ENCODE measurements around the gene DLG2.

DLG2 gene

DNA sequence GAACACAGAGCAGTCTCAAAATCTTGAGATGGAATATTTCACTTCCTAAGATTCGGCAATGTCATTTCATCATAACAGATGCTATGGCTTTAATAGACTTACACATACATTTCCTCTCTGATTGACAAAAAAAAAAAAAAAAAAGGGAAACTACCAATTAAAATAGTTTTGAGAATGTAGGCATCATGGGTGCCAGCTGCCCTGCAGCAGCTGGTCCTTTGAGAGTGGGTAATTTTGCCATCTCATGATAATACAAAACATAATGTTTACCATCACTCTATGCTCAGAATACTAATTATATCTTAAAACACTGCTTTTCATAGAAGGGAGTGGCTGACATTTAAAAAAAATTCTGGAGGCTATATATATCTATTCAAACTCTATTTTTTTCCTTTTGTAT, 1565.4 kb downstream of the DLG2 start:
- Histone ChIP-seq H3K4me2 (ENCODE audit: low read length) (no peak overlapping the region), H3K36me3 (ENCODE audit: control insufficient read depth, low read length) (no peaks in the 10 kb centered on the region), H3K27me3 (ENCODE audit: control insufficient read depth, low read length) (no peaks in the 10 kb centered on the region), H3F3A (ENCODE audit: control insufficient read depth, insufficient read depth) (no peaks in the 10 kb centered on the region), H3K27ac (ENCODE audit: low read depth, low read length) (no peak overlapping the region), H3K9me3 (ENCODE audit: control insufficient read depth, insufficient read depth, low read length) (no peaks in the 10 kb centered on the region), H4K20me1 (ENCODE audit: control insufficient read depth, insufficient read depth, low read depth, low read length) (no peaks in the 10 kb centered on the region), H3K4me1 (ENCODE audit: control insufficient read depth, low read length) (no peaks in the 10 kb centered on the region), H3K9me2 (replicated peaks; ENCODE audit: control insufficient read depth, low read length) (no peaks in the 10 kb centered on the region), H3K4me3 (ENCODE audit: low read length) (no peak overlapping the region), H3K79me2 (ENCODE audit: control insufficient read depth, low read length) (no peaks in the 10 kb centered on the region)
- TF ChIP-seq CTCF (IDR thresholded peaks at IDR 0.05; ENCODE audit: low read depth, low read length, poor library complexity, severe bottlenecking) (no peak), EZH2phosphoT487 (IDR thresholded peaks at IDR 0.05; ENCODE audit: borderline replicate concordance, low read length) (no peak)

- no peaks in the 10 kb centered on the region for H3K79me2 ChIP-seq (ENCODE audit: control insufficient read depth, low read length)
- TF ChIP-seq EZH2phosphoT487 (IDR thresholded peaks at IDR 0.05; ENCODE audit: borderline replicate concordance, low read length) (no peak), CTCF (IDR thresholded peaks at IDR 0.05; ENCODE audit: low read depth, low read length, poor library complexity, severe bottlenecking) (no peak)
- no peaks in the 10 kb centered on the region for H3F3A ChIP-seq (ENCODE audit: control insufficient read depth, insufficient read depth)
- H3K36me3 ChIP-seq (ENCODE audit: control insufficient read depth, low read length) = no peaks in the 10 kb centered on the region
- no peaks in the 10 kb centered on the region for H3K27me3 ChIP-seq (ENCODE audit: control insufficient read depth, low read length)
- H3K27ac ChIP-seq (ENCODE audit: low read depth, low read length) = no peak overlapping the region
- H3K4me1 ChIP-seq (ENCODE audit: control insufficient read depth, low read length) = no peaks in the 10 kb centered on the region
- no peak overlapping the region for H3K4me3 ChIP-seq (ENCODE audit: low read length)
- H3K4me2 ChIP-seq (ENCODE audit: low read length) = no peak overlapping the region
- H3K9me2 ChIP-seq (replicated peaks; ENCODE audit: control insufficient read depth, low read length) = no peaks in the 10 kb centered on the region
- no peaks in the 10 kb centered on the region for H3K9me3 ChIP-seq (ENCODE audit: control insufficient read depth, insufficient read depth, low read length)
- H4K20me1 ChIP-seq (ENCODE audit: control insufficient read depth, insufficient read depth, low read depth, low read length) = no peaks in the 10 kb centered on the region
Observed at GRCh38 chr11:84056653-84057376, 1570.3 kb downstream of the DLG2 start.

- TF ChIP-seq EZH2phosphoT487 (IDR thresholded peaks at IDR 0.05; ENCODE audit: borderline replicate concordance, low read length) (no peak), CTCF (IDR thresholded peaks at IDR 0.05; ENCODE audit: low read depth, low read length, poor library complexity, severe bottlenecking) (no peak)
- no peak overlapping the region for H3K4me3 ChIP-seq (ENCODE audit: low read length)
- no peak overlapping the region for H3K4me2 ChIP-seq (ENCODE audit: low read length)
Observed at GRCh38 chr11:84045146-84045545, 1582.0 kb downstream of the DLG2 start.

More at GRCh38 chr11:84045146-84045545, 1582.0 kb downstream of the DLG2 start:
- H3K27ac ChIP-seq (ENCODE audit: low read depth, low read length) = no peak overlapping the region
- H3K9me2 ChIP-seq (replicated peaks; ENCODE audit: control insufficient read depth, low read length) = no peaks in the 10 kb centered on the region
- H3K27me3 ChIP-seq (ENCODE audit: control insufficient read depth, low read length) = no peaks in the 10 kb centered on the region
- no peaks in the 10 kb centered on the region for H3F3A ChIP-seq (ENCODE audit: control insufficient read depth, insufficient read depth)
- no peaks in the 10 kb centered on the region for H3K9me3 ChIP-seq (ENCODE audit: control insufficient read depth, insufficient read depth, low read length)
- no peaks in the 10 kb centered on the region for H3K4me1 ChIP-seq (ENCODE audit: control insufficient read depth, low read length)
- no peaks in the 10 kb centered on the region for H3K79me2 ChIP-seq (ENCODE audit: control insufficient read depth, low read length)
- no peaks in the 10 kb centered on the region for H4K20me1 ChIP-seq (ENCODE audit: control insufficient read depth, insufficient read depth, low read depth, low read length)
- no peaks in the 10 kb centered on the region for H3K36me3 ChIP-seq (ENCODE audit: control insufficient read depth, low read length)

Measured in DOHH2 (cell line).